ENCODE results near the gene OSBPL10.

The OSBPL10 gene

DNA sequence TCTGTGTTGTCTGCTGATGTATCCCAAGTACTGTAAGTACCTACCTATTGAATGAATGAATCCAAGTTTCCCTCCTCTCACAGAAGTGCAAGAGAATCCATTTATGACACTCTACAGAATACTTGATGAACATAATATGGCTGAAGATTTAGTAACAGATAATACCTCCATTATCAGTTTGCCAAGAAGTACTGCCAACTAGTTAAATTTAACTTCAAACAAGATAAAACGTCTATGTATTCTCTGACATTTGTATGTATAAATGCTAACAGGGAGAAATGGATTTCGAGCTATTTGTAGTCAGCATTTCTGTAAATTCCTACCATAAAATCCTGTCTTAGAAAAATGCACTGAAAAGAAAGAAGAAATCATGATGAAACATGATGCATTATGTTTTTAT lies 230.7 kb downstream of the OSBPL10 start:
- DNase-seq = no peak

- DNase-seq = no peak
These were observed 232.1 kb downstream of the OSBPL10 start for GRCh38 chr3:31748933-31749295.

- no peak for DNase-seq
These were observed 232.7 kb downstream of the OSBPL10 start for GRCh38 chr3:31748281-31748932.

GRCh38 chr3:31747785-31748184 lies 233.3 kb downstream of the OSBPL10 start:
- no peak for DNase-seq

GRCh38 chr3:31744913-31745312 lies 236.1 kb downstream of the OSBPL10 start:
- DNase-seq = no peak

DNA sequence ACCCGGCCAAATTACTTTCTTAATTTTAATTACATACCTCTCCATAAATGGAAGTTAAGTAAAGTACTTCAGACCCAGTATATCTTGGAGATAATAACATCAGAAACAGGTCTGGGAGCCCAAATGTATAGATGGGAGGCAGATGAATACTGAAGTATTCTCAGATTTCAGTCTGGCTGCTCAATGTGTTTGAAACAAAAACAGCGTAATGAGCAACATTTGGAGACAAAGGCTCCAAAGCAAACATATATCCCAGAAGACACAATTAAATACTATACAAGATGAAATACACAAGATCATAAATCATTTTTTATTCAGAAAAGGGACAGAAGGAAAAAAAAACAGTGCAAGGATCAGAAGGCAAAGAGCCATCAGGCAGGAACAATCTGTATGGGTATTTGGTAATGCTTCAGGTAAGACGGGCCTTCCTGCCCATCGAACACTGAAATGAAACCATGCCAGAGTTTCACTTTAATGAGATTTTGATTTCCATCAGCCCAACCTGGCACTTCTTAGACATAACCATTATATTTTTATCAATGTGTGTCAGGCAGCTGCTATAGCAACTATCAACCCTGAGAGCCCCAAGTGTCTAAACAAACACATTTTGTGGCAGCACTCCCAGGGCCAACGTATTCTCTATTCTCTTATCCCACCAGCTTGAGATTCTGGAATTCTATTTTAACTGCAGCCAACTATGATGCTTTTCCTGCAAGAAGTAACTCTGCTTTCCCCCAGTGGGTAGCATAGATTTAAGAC lies 237.6 kb downstream of the OSBPL10 start:
- DNase-seq = no peak

DNA sequence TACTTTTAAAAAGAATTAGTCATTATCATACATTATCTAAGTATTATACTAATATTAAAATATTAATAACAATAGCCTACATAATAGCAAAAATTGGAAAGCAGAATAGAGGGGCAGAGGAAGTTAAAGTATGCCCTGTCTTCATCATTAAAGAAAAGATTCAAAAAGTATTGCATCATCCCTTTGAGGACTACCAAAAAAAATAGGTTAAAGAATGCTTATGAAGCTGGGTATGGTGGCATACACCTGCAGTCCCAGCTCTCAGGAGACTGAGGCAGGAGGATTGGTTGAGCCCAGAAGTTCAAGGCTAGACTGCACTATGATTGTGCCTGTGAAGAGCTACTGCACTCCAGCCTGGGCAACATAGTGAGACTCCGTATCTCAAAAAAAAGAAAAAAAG lies 240.7 kb downstream of the OSBPL10 start:
- no peak for DNase-seq

- no peak for DNase-seq
These were observed 242.7 kb downstream of the OSBPL10 start for GRCh38 chr3:31738412-31738811.

GRCh38 chr3:31735667-31736066 lies 245.4 kb downstream of the OSBPL10 start:
- no peak for DNase-seq

GRCh38 chr3:31733234-31733667 lies 247.8 kb downstream of the OSBPL10 start:
- DNase-seq = peak in 2 of 56 donors; percentile 3 to 36

GRCh38 chr3:31732548-31732947 lies 248.5 kb downstream of the OSBPL10 start:
- no peak for DNase-seq

DNA sequence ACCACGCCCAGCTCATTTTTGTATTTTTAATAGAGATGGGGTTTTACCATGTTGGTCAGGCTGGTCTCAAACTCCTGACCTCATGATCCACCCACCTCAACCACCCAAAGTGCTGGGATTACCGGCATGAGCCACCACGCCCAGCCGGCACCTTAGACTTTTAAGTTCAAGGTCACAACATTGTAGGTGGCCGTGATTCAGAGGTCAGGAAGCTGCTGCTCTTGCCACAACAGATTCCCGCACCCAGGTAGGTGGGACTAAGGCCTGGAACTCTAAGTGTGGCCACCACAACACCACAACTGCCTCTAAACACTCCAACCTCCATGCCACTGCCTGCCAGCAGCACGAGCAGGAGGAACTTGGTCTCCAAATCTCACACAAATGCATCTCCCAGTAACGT lies 251.5 kb downstream of the OSBPL10 start:
- no peak for DNase-seq

DNA sequence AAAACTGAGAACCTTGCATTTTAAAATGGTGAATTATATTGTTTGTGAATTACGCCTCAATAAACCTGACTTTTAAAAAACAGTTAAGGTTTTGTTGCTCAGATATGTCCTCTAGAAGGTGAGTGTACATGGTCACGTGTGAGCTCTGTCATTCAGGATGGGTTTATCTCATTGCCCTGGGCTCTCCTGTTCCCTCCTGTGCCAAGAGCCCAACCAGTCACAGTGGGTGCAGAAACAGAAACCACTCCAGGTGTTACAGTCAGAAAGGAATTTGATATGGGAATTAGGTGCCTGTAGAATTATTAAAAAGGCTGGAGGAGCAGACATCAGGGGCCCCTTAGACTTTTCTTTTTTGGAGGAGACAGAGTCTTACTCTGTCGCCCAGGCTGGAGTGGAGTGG lies 252.0 kb downstream of the OSBPL10 start:
- DNase-seq = no peak

- DNase-seq = no peak
These were observed 252.7 kb downstream of the OSBPL10 start for GRCh38 chr3:31728403-31728802.

- DNase-seq = no peak
These were observed 255.1 kb downstream of the OSBPL10 start for GRCh38 chr3:31725976-31726375.

GRCh38 chr3:31725568-31725967 lies 255.5 kb downstream of the OSBPL10 start:
- no peak for DNase-seq

DNA sequence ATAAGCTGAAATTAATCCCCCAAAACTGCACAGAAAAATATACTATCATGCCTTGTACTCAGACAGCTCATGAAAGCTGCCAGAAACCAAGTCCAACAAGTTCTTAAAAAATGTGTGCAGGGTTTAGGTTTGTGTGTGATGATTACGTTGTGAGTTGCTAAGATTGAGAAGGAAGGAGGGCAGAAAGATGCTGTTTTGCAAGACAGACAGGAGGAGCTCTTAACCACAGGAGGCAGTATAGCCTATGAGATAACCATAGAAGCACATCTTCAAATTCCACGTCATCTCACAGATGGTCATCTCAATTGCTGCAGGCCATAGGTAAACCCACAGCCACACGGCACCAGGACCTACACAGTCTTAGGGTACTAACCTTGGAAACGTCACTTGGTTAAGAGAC lies 256.4 kb downstream of the OSBPL10 start:
- DNase-seq = no peak

GRCh38 chr3:31724116-31724515 lies 256.9 kb downstream of the OSBPL10 start:
- DNase-seq = no peak

GRCh38 chr3:31723701-31724100 lies 257.4 kb downstream of the OSBPL10 start:
- no peak for DNase-seq

DNA sequence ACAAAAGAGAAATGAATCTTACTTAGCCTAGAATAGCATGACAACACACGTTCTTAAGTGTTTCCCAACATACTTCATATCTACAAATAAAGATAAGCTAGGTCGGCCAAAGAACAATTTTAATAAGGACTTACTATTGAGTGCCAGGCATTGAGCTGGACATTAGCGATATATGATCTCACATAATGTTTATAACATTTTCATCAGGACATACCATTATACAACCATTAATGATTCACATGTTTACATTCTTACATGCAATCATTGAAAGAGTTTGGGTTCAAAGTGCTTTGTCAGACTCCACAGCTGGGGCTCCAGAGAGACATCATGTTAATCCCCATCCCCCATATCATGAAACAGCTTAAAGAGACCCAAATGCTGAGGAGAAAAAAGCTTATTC lies 259.4 kb downstream of the OSBPL10 start:
- DNase-seq = no peak

GRCh38 chr3:31714495-31715280 lies 266.4 kb downstream of the OSBPL10 start:
- no peak for DNase-seq

- no peak for DNase-seq
These were observed 267.2 kb downstream of the OSBPL10 start for GRCh38 chr3:31713816-31714215.
